HPDE6-E6E7 (cell line): ENCODE results near the gene TLE3.

Source experiments
- DNase-seq: peaks from one replicate; pipeline ENCODE4 v3.0.0; 2011; ENCODE audit warnings: missing footprints; ENCODE audit errors: extremely low spot score

The TLE3 gene

DNA sequence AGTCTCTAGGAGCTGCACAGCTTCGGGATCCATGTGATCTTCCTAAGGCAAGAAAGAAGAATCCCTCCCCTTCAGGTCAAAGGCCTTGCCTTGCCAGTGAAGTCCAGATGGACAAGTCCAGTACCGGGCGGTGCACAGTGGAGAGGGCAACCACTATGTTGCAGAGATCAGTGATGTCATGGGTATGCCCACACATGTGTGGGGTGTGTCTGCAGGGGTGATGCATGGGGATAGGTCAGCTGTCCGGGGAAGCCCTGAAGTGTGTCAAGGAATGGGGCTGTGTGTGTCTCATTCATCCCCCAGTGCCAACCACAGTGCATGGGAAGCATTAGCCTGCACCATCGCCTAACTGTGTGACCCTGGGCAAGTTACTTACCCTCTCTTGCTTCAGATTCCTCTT is 66.5 kb downstream of the TLE3 start:
- no peak for DNase-seq

- no peak for DNase-seq
Observed at GRCh38 chr15:70030851-70031250, 66.9 kb downstream of the TLE3 start.

DNA sequence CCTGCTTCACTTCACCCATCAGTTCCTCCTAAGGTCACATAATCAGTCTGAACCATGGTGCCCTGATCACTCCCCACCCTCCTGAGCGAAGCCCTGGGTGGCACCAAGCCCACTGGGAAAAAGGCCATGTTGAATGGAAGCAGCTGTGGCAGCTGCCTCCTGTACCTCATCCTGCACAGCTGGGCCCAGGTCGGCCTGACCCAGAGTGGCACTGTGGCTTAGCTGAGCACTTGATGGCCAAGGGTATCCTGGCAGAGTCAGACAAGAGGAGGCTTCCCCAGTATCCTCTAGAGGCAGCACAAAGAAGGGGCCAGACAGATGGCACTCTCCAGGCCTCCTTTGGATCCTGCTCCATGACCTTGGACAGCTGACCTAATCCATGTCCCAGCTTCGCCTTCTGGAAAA is 68.4 kb downstream of the TLE3 start:
- DNase-seq, result no peak

DNA sequence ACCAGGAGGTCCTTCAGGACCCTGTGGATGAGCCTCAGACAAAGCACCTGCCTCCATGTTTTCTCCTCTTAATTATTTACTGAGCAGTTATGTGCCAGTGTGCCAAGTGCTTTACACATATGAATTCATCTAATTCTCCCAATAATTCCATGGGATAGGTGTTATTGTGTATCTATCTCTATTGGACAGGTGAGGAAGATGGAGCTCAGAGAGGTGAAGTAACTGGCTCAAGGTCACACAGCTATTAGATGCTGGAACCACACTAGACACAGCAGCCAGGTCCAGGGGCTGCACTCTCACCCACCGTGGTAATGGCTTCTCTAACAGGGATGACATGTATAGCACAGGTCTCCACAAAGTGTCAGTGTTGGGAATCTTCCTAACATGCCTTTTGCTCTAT is 70.2 kb downstream of the TLE3 start:
- DNase-seq, result no peak

GRCh38 chr15:70026991-70027390 is 70.7 kb downstream of the TLE3 start:
- DNase-seq, result no peak

DNA sequence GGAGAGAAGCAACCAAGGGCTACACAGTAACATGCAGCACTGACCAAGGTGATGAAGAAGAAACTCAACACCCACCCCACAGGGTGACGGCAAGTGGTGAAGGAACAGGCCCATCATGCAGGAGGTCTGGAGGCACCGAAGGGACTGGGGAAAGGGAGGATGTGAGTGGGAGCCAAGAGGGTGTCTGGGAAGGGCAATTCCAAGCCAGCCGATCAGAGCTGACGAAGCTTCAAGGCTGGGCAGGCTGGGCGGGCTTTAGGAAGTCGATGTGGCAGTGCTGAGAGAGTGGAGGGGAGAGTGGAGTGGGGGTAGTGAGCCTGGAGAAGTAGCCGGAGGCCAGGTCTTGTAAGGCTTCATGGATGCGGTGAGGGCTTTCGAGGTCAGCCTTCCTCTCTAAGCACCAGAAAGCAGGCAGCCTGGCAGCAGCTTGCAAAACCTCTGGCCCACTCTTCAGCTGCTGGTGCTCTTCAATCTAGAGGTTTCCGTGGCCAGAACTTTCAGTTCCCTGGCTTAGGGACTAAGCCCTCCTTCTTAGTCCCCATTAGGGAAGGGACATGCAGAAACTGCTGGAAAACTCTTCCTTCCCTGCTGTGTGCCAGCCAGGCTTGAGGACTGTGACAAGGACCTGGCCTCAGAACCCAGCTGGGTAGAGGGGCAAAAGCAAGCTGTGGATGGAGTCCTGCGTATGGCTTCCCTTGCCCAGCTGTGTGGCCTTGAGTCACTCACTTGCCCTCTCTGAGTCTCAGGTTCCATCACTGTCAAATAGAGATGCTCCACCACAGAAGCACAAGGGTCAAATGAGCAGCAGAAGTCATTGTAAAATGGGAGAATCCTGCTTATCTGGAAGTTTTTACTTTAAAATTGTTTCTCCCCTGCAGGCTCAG is 72.1 kb downstream of the TLE3 start:
- no peak for DNase-seq

- no peak for DNase-seq
Observed at GRCh38 chr15:70024521-70024920, 73.2 kb downstream of the TLE3 start.

GRCh38 chr15:70023769-70024491 is 73.8 kb downstream of the TLE3 start:
- DNase-seq, result no peak

GRCh38 chr15:70023064-70023768 is 74.5 kb downstream of the TLE3 start:
- DNase-seq, result peak; percentile 73

- DNase-seq, result no peak
Observed at GRCh38 chr15:70020229-70020628, 77.5 kb downstream of the TLE3 start.

DNA sequence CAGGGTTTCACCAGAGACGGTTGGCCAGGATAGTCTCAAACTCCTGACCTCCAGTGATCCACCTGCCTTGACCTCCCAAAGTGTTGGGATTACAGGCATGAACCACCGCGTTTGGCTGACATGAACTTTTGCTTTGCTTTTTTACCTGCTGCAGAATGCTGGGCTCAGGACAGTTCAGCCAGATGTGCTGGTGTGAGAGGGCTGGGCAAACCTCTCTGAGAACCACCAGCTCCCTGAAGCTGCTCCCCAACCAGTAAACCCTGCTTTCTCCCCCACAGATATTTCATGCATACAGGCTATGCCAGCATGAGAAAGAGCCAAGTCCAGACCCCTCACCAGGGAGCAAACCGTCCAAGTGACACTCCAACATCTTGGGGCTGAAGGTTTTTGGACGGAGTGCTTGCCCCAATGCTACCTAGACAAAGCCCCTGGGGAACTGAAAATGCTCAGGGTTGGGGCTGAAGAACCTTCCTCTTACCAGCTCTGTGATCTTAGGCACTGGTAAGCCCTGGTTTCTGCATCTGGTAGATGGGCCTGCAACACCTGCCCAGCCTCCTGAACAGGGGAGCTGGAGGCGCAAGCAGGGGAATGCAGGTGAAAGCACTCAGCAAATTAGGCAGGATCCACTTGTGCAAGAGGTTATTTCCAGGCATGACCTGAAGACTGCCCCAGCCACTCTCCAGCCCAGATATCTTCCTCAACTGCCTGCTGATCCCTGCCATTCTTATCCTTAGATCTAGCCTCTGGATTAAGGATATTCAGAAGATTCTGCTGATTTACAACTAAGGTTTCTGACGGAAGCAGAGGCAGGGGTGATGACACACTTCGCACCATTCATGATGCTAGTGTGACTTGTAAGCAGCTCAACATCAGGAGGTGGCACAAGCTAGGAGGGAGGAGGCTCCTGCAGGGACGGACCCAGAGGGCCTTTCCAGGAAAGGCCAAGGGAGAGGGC is 78.8 kb downstream of the TLE3 start:
- DNase-seq, result no peak

DNA sequence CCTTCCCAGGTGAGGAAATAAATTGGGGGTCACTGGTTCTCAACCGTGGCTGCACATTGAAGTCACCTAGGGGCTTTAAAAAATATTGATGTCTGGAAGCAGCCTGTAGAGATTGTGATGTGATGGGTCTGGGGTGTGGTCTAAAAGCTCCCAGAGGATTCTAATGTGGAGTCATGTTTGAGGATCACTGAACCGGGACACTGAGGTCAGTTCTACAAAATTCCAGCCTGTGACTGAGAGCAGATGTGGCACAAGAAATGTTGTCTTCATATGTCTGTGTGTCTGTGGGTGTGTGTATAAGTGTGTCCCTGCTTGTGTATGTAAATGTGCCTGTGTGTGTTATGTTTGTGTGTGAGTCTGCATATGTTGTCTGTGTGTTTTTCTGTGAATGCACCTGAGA is 79.9 kb downstream of the TLE3 start:
- DNase-seq, result no peak

- no peak for DNase-seq
Observed at GRCh38 chr15:70017025-70017424, 80.7 kb downstream of the TLE3 start.

DNA sequence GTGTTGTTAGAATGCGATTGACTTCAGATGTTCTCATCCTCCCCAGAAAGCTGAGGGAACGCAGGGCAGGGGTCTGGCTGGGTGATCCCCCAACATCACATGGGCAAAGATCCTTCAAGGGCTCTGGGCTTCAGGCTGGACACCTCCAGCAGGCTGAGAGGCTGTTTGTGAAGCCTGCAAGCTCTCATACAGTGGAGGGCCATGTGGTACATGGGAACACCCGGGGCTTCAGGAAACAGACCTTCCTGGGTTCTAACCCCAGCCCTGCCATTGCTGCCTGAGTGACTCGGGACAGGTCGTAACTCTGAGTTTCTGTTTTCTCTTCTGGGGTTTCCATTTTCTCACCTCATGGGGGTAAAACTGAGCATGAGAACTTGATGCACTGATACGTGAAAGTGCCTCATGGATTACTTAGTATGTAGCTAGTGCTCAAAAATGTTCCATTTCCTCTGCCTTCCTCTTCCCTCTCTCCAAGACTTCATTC is 81.2 kb downstream of the TLE3 start:
- DNase-seq, result no peak

DNA sequence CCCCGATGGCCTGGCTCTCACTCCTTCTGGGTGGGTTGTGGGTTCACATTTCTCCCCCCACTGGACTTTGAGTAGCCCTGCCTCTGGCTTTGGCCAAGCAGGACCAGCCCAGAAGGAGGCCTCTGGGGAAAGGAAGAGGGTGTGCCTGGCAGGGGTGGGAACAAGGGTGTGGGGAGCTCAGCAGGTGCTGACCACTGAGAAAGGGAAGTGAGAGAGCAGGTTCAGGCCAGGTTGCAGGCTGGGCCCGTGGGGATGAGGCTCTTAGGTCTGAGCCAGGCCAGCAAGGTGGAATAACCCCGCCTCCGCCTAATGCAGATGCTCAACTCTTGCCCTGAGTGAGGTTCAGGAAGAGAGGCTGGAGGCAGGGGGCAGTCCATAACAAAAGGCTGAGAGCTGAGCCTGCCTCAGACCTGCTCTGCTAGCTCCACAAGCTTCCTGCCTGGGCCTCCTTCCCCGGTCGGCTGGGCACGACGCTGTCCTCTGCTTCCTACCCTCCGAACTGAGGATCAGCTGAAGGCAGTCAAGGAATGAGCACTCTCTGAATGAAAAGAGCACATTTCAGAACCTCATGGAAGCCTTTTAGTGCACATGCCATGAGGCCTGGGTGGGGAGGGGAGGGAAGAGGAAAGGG is 82.7 kb downstream of the TLE3 start:
- no peak for DNase-seq

DNA sequence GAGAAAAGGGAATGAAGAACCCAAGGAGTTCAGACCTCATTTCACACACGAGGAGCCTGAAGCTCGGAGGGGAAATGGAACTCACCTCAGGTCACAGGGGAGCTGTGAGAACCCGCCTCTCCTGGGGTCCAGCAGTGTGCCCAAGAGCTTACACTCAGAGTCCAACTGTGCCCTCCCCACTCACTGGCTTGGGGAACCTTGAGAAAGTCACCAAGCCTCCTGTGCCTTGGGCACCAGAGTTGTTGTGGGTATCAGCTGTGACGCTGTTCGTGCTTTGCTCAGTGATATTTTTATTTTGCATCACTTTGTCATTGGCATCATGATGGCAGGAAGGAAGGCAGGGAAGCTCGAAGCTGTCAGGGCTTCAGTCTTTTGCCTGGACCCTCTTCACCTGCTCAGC is 83.4 kb downstream of the TLE3 start:
- DNase-seq, result no peak

GRCh38 chr15:70013656-70014313 is 83.9 kb downstream of the TLE3 start:
- no peak for DNase-seq

DNA sequence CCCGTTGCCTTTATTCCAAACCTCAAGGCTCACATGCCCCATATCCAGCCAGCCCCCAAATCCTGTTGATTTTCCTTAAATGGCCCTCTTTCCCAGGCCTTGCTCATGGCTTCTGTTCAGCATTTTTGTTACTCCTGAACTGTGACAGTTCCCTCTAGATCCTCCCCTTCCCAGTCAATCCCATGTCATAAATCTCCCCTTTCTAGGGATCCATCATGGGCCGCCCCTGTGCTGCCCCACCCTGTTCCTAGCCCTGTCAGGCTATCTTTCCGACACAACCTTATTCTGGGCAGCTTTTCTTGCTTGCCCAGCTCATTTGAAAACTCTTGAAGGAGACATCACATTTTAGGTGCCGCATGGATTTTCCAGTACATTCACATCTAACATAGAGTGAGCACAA is 84.8 kb downstream of the TLE3 start:
- no peak for DNase-seq

DNA sequence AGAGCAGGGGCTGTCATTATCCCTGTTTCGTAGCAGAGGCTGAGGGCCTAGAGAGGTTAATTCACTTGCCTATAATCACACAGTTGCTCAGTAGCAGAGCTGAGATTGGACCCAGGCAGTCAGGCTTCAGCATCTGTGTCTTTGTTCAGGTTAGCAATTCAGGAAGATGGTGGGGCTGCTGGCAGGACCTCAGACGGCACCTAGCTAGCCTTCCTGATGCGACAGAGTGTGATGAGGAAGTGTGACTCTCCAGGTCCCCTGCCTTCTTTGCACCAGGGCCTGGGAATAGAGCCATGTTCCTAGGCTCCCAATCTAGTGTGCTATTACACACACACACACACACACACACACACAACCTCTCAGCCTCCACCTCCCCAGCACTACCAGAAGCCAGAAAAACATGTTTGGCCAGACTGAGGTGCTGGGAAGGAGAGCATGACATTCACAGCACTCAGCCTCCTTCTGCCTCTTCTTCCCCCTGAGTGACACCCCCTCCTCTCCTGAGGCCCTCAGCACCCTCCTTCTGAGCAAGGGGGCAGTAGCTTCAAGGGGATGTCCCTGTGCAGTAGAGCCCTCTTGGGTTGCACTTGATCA is 88.9 kb downstream of the TLE3 start:
- no peak for DNase-seq
